Neuron (in vitro differentiated cells): ENCODE data around the gene OLFML2B.

ENCODE experiments used
- H2AFZ ChIP-seq: one replicate; pipeline ENCODE4 v1.6.1; 2013; ENCODE audit warnings: low read depth, mild to moderate bottlenecking, inconsistent platforms, low read length, moderate library complexity
- H3K27me3 ChIP-seq: one replicate; pipeline ENCODE4 v1.6.1; 2013; ENCODE audit warnings: low read length; ENCODE audit not compliant: insufficient read depth
- H3K36me3 ChIP-seq: one replicate; pipeline ENCODE4 v1.6.1; 2013; ENCODE audit warnings: low read length; ENCODE audit not compliant: insufficient read depth
- H3K4me1 ChIP-seq: one replicate; pipeline ENCODE4 v1.6.1; 2013; ENCODE audit warnings: low read length; ENCODE audit not compliant: insufficient read depth
- H3K4me3 ChIP-seq: 2 replicates; pipeline ENCODE4 v1.5.1; 2013; ENCODE audit warnings: mild to moderate bottlenecking, low read length, moderate library complexity
- H3K9me3 ChIP-seq: one replicate; pipeline ENCODE4 v1.6.1; 2013; ENCODE audit warnings: low read length

OLFML2B gene

DNA sequence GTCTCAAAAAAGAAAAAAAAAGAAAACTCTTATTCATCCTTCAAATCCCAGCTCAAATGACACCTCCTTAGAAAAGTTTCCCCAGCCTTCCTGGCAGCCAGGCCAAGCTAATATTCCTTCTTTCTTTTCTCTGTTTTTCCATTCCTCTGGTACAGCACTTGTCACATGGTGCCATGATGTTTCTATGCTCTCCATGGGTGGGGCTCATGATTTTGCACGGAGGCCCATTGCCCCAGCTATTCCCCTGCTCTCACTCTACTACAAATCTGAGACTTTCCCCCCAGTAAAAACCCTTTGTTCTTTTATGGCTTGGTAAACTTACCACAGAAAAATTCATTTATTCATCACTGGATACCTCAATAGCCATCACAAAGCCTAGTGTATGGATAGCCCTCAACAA, 26.5 kb downstream of the OLFML2B start:
- Histone ChIP-seq H3K36me3 (no peaks in the 10 kb centered on the region), H2AFZ (no peak overlapping the region), H3K9me3 (peaks cover 1% of the 10 kb centered on the region)

DNA sequence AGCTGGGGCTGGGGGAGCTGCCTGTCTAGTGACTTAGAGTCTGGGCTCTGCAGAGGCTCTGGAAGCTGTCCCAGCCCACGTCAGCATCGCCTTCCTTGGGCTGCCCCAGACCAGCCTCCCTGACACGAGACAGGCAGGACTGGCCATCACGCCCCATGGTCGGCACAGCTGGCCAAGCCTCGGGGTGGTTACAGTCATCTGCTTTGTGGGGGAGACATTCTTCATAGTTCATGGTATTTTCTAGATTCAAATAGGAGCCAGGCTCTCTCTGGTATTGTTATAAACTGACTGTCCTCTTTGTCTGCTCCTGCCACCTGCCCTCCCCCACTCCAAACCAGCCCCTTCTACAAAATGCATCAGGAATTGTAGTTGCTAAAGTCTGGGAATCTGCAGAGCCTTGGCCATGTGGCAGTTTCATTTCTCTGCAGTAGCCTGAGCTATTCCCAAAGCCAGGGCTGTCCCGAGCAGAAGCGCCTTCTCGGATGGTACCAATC, 29.4 kb downstream of the OLFML2B start:
- Histone ChIP-seq H3K4me3 (no peak overlapping the region), H2AFZ (no peak overlapping the region), H3K4me1 (no peaks in the 10 kb centered on the region), H3K27me3 (no peaks in the 10 kb centered on the region), H3K9me3 (peaks cover 5% of the 10 kb centered on the region), H3K36me3 (no peaks in the 10 kb centered on the region)

More for the DNA sequence above, 26.5 kb downstream of the OLFML2B start:
- Histone ChIP-seq H3K27me3 (no peaks in the 10 kb centered on the region), H3K4me3 (no peak overlapping the region), H3K4me1 (no peaks in the 10 kb centered on the region)

DNA sequence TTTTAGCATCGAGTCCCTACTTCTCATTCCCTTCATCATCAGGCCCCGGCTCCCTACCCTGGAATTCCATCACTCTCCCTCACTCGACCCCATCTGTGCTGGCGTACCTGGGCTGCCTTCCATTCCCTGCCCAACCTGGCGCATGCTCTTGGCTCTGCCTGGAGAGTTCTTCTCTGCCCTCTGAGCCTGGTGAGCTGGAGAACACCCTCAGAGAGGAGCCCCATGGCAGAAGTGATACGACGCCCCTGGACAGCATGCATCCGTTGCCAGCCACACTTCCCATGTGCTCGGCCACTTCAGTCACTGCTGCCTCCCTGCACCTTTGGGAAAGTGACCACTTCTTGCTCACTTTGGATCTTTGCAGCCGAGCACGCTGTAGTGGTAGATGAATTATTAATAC, 30.1 kb downstream of the OLFML2B start:
- H3K4me1 ChIP-seq: no peaks in the 10 kb centered on the region
- H3K9me3 ChIP-seq: peaks cover 5% of the 10 kb centered on the region
- H3K27me3 ChIP-seq: no peaks in the 10 kb centered on the region
- no peaks in the 10 kb centered on the region for H3K36me3 ChIP-seq
- H3K4me3 ChIP-seq: no peak overlapping the region
- H2AFZ ChIP-seq: no peak overlapping the region

DNA sequence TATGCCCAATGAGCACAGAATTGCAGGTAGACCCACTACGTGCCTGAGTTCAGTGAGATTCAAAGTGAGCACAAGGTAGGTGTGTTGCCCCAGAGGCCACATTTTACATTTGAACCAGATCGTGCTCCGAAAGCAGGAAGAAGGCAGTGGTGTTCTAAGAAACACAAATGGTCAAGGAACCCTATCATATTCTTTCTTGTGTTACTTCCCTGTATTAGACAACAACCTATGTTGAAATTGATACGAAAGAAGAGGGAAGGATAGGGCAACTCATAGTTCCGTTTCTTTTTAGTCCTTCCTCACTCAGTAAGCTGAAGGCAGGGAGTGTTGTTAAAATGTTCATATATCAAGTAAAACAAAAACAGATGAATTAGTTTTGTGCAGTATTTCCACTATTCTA, 33.9 kb downstream of the OLFML2B start:
- H3K27me3 ChIP-seq: no peaks in the 10 kb centered on the region
- H3K9me3 ChIP-seq: peaks cover 7% of the 10 kb centered on the region
- no peak overlapping the region for H2AFZ ChIP-seq
- H3K4me3 ChIP-seq: no peak overlapping the region
- H3K36me3 ChIP-seq: no peaks in the 10 kb centered on the region
- no peaks in the 10 kb centered on the region for H3K4me1 ChIP-seq

DNA sequence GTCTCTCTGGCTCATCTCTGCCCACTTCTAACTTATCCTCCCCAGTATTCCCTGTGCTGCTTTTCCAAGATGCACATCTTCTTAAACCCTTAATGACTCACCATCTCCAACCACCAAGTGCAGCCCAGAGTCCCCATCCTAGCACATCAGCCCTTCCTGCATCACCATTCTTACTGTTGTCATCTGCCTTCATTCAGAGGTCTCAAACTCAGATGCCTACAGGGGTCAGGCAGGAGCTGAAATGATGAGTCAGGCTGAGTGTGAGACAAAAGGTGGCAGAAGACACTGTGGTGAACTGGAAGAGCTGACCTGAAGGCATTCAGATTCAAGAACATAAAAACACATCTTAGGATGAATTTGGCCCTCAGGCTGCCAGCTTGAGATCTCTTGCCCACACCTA, 34.6 kb downstream of the OLFML2B start:
- Histone ChIP-seq H2AFZ (no peak overlapping the region), H3K9me3 (peaks cover 9% of the 10 kb centered on the region), H3K4me3 (no peak overlapping the region), H3K4me1 (no peaks in the 10 kb centered on the region), H3K27me3 (no peaks in the 10 kb centered on the region), H3K36me3 (no peaks in the 10 kb centered on the region)

DNA sequence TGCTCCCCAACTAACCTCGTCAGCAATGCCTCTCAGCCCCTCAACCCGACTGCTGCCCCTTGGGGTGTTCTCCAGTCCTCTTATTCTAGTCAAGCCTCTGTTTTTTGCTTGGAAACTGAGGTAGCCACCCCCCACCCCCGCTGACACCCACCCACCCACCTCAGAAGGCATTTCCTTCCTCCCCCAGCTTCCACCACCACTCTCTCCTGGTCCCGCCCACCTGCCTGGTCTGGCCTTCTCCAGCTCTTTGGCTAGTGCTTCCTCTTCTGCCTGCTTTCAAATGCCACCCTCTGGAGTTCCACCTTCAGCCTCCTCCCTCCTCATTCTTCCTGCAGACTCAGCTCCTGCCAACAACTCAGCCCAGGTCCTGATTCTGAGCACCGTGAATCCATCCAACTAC, 35.3 kb downstream of the OLFML2B start:
- Histone ChIP-seq H3K9me3 (peaks cover 11% of the 10 kb centered on the region), H3K4me3 (no peak overlapping the region), H3K27me3 (no peaks in the 10 kb centered on the region)

DNA sequence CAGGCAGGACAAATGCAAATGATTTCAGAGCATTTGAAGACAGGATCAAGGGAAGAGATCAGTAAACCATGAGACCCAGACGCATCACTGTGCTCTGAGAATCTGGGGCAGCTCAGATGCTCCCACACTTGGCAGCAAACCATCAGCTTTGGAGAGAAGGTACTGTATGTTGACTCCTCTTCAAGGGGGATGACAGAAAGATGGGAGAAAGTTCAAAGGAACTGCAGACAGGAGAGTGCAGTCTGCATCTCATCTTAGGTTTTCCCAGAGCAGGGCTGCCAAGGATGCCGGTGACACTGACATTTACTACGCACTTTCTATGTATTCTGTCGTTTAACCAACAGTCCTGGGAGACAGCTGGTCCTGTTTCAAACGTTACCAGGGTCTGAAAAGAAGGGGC, 35.8 kb downstream of the OLFML2B start:
- Histone ChIP-seq H3K4me3 (no peak overlapping the region), H2AFZ (no peak overlapping the region), H3K9me3 (peaks cover 11% of the 10 kb centered on the region), H3K27me3 (no peaks in the 10 kb centered on the region), H3K4me1 (no peaks in the 10 kb centered on the region), H3K36me3 (no peaks in the 10 kb centered on the region)

More for the DNA sequence above, 35.3 kb downstream of the OLFML2B start:
- Histone ChIP-seq H2AFZ (no peak overlapping the region), H3K36me3 (no peaks in the 10 kb centered on the region), H3K4me1 (no peaks in the 10 kb centered on the region)

DNA sequence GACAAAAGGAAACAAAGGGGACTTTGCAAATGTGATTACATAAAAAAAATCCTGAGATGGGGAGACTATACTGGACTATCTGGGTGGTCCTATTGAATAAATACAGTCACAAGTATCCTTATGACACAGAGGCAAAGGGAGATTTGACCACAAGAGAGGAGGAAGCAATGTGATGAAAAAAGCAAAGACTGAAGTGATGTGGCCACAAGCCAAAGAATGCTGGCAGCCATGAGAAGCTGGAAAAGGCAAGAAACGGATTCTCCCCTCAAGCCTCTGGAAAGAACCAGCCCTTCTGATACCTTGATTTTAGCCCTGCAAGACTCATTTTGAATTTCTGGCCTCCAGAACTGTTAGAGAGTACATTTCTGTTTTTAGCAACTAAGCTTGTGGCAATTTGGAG, 36.4 kb downstream of the OLFML2B start:
- Histone ChIP-seq H2AFZ (no peak overlapping the region), H3K4me1 (no peaks in the 10 kb centered on the region), H3K36me3 (no peaks in the 10 kb centered on the region), H3K4me3 (no peak overlapping the region), H3K9me3 (peaks cover 10% of the 10 kb centered on the region), H3K27me3 (no peaks in the 10 kb centered on the region)

DNA sequence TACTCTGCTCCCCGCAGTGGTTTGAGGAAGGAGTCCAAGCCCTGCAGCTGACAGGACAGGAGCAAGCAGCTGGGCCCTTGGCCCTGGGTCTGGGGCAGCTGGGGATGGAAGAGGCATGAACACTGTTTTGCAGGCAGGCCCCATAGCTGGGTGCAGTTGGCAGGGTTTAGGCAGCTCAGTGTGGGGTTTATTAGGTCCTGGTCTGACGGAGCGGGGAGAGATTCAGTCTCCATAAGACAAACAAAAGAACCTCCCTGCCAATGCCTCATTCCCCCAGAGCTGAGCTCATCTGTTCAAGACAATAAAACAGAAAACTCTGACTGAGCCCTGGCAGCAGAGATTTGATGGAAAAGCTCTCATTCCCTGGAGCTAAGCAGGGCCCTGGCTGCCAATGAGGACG, 37.3 kb downstream of the OLFML2B start:
- H3K4me3 ChIP-seq: no peak overlapping the region
- H3K4me1 ChIP-seq: no peaks in the 10 kb centered on the region
- peaks cover 6% of the 10 kb centered on the region for H3K9me3 ChIP-seq

DNA sequence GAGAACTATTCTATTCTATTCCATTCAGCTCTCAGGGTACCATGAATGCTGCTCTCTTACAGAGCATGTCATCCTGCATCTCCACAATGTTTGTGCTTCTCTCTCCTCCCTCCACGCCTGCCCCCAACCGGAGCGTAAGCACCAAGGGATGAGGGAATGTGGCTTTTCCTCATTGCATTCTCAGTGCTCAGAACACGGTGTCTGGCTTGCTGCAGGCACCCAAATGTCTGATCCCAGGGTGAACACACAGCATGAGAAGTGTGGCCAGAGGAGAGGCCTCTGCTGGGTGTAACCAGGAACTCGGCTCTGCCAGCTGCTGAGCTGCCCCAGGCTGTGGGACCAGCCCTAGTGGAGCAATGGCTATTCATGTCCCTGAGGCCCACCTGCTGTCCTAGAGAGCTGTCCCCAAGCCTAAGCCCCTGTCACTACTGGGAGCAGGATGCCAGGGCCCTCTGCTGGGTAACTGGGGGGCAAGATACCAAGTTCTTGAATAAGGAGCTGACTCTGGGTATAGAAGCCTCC, 38.3 kb downstream of the OLFML2B start:
- Histone ChIP-seq H3K36me3 (no peaks in the 10 kb centered on the region), H3K9me3 (peaks cover 6% of the 10 kb centered on the region), H2AFZ (no peak overlapping the region), H3K4me1 (no peaks in the 10 kb centered on the region), H3K4me3 (no peak overlapping the region), H3K27me3 (no peaks in the 10 kb centered on the region)

More for the DNA sequence above, 37.3 kb downstream of the OLFML2B start:
- Histone ChIP-seq H2AFZ (no peak overlapping the region), H3K27me3 (no peaks in the 10 kb centered on the region), H3K36me3 (no peaks in the 10 kb centered on the region)

DNA sequence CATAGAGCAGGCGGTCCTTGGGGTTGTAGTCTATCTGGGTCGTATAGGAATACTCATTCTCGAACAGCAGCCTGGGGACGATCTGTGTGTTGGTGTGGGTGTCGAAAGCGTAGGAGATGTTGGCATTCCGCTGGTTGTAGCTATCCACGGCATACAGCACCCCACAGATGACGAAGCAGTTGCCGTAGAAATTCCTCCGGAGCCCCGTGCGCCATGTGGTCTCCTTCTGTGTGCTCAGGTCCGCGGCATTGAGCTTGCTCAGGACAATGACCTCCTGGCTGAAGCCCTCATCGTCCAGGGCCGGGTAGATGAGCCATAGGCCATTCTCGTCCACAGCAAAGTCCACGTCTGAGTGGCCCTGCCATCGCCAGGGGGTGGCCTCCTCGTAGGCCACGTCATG, 39.9 kb downstream of the OLFML2B start:
- H3K4me3 ChIP-seq: no peak overlapping the region
- no peaks in the 10 kb centered on the region for H3K36me3 ChIP-seq
- H2AFZ ChIP-seq: no peak overlapping the region
- H3K27me3 ChIP-seq: no peaks in the 10 kb centered on the region
- H3K9me3 ChIP-seq: peaks cover 6% of the 10 kb centered on the region
- no peaks in the 10 kb centered on the region for H3K4me1 ChIP-seq

DNA sequence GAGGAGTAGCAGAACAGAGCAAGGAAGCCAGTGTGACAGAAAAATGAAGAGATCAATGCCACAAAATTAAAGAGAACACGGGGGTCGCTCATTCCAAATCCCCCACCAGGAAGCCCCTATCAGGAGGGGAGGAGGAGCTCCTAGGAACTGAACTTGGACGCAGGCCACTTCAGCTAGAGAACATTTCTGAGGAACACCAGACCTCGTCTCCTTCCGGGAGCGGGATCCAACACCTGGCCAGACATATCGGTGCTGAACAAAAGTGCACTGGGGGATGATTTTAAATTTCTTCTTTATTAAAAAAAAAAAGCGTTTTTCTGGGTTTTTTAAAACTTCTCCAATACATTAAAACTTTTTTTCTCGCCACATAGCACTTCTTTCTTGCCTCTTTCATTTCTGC, 40.8 kb downstream of the OLFML2B start:
- Histone ChIP-seq H3K4me3 (no peak overlapping the region), H3K9me3 (peaks cover 11% of the 10 kb centered on the region), H3K36me3 (no peaks in the 10 kb centered on the region), H2AFZ (no peak overlapping the region), H3K4me1 (no peaks in the 10 kb centered on the region), H3K27me3 (no peaks in the 10 kb centered on the region)

DNA sequence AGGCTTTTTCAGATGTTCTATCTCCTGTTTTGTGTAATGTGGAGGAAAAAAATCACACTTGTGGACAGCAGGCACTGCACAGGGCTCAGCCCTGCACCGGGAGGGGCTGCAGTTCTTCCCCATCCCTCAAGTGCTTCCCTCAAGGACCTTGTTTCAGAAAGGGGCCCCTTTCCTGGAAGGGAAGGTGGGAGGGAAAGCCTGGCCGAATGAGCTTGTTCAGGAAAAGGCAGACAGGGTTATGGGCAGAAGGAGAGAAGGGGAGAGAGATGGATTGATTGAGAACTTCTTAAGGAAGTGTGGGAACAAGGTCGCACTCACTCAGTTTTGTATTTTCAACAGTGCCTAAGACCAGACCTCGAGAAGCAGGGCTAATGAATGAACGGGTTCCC, 41.2 kb downstream of the OLFML2B start:
- no peak overlapping the region for H2AFZ ChIP-seq
- H3K9me3 ChIP-seq: peaks cover 11% of the 10 kb centered on the region
- H3K27me3 ChIP-seq: no peaks in the 10 kb centered on the region
- no peak overlapping the region for H3K4me3 ChIP-seq
- no peaks in the 10 kb centered on the region for H3K4me1 ChIP-seq
- no peaks in the 10 kb centered on the region for H3K36me3 ChIP-seq
